Stimulated activated CD4-positive, alpha-beta T cell treated with anti-CD3 and anti-CD28 coated beads, Interleukin-2, amount 100 ng/mL, for 48 hours (primary cell): ENCODE results near the gene SERP2.

Source experiments
- DNase-seq, 2 donors: peaks; one replicate each; pipeline ENCODE4 v3.0.0-alpha.2; 2020

The SERP2 gene

GRCh38 chr13:44389060-44389666, 15.5 kb downstream of the SERP2 start:
- DNase-seq = no peak

GRCh38 chr13:44389876-44390275, 16.3 kb downstream of the SERP2 start:
- DNase-seq = no peak

- DNase-seq = no peak
Observed at GRCh38 chr13:44393391-44393790, 19.8 kb downstream of the SERP2 start.

DNA sequence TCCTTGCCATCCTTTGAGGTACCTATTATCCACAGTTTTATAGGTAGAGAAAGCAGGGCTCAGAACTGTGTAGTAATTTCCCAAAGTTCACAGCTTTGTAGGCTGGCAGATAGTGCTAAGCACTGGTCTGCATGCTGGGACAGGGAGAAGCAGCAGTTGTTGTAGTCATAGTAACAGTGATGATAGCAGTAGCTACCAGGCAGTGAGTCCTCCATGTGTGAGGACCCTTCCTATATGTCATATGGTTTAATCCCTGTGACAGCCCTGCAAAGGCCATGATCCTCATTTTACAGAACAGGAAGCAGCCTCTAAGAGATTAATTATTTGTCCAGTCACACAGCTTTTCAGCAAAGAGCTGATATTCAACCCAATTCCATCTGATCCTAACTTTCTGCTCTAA, 21.0 kb downstream of the SERP2 start:
- no peak for DNase-seq

- no peak for DNase-seq
Observed at GRCh38 chr13:44395976-44396694, 22.5 kb downstream of the SERP2 start.

- DNase-seq = no peak
Observed at GRCh38 chr13:44396701-44397580, 23.3 kb downstream of the SERP2 start.

GRCh38 chr13:44397766-44398223, 24.2 kb downstream of the SERP2 start:
- no peak for DNase-seq

DNA sequence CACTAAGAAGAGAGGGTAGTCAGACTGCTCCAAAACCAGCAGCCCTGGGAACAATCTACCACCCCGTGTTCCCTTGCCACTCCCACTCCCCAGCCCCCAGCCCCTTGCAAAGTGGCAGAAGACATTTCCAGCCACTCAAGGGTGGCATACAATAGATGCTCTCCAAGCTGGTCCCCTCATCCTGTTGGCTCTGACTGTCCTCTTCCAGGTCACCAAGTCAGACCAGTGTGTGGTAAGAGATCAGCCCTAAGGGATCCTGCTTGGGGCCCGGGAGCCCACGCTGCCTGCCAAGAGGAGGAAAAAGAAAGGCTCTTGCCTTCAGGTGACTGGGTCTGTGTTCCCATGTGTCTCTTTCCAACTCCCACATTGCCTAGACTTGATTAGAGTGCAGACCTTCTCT, 25.0 kb downstream of the SERP2 start:
- DNase-seq = no peak

- no peak for DNase-seq
Observed at GRCh38 chr13:44399074-44399473, 25.4 kb downstream of the SERP2 start.

GRCh38 chr13:44400736-44401135, 27.1 kb downstream of the SERP2 start:
- no peak for DNase-seq

DNA sequence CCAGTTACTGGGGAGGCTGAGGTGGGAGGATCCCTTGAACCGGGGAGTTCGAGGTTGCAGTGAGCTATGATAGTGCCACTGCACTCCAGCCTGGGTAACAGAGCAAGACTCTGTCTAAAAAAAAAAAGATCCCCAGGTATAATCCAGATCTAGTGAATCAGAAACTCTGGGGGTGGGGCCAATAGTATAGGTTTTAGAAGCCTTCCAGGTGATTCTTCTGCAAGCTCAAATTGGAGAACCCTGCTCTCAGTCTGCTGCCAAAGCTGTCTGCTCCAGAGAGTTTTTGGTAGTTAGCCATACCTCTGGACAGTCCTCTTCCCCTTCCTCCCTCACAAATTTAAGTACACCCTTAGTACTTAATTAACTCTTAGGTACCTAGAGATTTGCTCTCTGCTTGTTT, 28.0 kb downstream of the SERP2 start:
- DNase-seq = no peak

GRCh38 chr13:44402899-44403445, 29.3 kb downstream of the SERP2 start:
- DNase-seq = no peak

DNA sequence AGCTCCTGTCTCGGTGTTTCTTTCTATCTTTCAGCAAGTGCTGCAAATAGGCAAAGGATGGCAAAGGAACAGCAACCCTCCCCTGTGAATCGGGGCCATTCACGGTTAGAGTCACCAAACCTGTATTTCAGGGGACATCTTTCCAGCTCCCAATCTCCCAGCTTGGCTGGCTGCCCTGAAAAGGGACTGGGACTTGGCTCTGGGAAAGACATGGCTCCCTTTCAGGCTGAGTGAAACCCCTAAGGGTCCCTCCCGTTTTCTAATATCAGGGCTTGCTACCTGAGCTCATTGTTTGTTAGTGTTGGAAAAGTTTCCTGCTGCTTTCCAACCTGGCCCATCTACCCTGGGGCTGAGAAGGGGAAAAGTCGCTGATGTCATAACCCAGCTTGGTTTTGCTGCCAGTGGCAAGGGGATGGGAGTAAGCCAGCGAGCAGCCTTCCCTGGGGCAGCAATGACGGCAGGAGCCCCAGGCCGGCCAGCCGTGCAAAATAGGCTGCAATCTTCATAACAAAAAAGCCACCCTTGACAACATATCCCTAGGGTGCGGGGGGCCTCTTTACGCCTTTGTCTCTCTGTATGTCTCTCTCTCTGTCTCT, 29.9 kb downstream of the SERP2 start:
- no peak for DNase-seq

- no peak for DNase-seq
Observed at GRCh38 chr13:44404261-44405132, 30.9 kb downstream of the SERP2 start.

DNA sequence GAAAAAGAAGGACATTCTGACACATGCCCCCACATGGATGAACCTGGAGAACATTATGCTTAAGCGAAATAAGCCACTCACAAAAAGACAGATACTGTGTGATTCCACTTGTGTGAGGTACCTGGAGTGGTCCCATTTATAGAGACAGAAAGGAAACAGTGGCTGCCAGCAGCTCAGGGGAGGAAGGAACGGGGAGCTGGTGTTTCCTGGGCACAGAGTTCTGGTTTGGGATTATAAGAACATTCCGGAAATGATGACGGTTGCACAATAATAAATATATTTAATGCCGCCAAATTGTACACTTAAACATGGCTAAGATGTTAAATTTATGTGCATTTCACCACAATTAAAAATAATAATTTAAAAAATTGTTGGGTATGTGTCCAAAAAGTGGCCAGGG, 33.0 kb downstream of the SERP2 start:
- no peak for DNase-seq

DNA sequence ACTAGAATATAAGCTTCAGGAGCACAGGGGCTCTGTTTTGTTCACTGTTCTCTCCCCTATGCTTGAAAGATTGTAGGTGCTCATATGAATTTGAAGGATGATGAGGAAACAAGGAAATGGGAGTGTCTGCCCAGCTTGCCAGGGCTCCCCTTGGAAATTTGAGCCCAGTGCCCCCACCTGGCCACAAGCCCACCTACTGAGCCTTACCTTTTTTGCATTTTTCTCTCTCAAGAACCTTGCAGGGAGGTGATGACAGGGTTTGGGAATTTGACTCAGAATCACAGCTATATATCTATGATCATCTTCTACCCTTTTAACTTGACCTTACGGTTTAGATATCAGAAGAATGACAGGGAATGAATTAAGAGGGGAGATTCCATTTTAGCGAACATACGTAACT, 33.8 kb downstream of the SERP2 start:
- no peak for DNase-seq

GRCh38 chr13:44407891-44408290, 34.3 kb downstream of the SERP2 start:
- no peak for DNase-seq

GRCh38 chr13:44409595-44409994, 36.0 kb downstream of the SERP2 start:
- no peak for DNase-seq

GRCh38 chr13:44410328-44410859, 36.8 kb downstream of the SERP2 start:
- DNase-seq = no peak

GRCh38 chr13:44411841-44412240, 38.2 kb downstream of the SERP2 start:
- no peak for DNase-seq

DNA sequence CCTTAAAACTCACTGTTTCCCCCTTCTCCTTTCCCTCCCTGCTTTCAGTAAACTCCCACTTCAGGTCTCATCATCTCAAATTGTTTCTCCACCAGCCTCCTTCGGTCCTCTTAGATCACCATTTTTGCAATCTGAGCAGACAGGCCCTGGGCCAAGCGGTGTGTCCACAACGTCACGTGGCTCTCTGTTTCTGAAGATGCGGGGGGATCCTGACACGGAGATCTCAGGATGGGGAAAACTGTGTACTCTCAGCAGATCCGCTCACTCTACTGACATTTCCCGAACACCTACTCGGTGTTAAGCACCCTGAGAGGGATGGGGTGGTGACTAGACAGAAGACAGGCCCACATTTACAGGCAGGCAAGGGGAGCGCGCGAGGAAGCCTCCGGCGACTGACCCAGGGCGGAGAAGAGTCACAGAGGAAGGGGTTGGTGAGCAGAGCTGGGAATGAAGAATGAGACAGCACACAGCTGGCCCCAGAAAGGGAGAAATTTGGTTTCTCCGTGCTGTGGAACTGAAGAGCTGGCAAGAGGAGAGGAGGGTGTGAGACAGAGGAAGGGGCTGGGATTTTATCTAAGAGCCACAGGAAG, 38.8 kb downstream of the SERP2 start:
- no peak for DNase-seq
